HEK293 (cell line): ENCODE measurements around the gene APOLD1.

Experiments used
- CTCF ChIA-PET: fragments of 350-600 bp; formaldehyde crosslinking; extraction: SDS; loops from one replicate; lab custom pipeline; 2021; ENCODE audit warnings: antibody characterized with exemption; lab: Yijun Ruan, JAX
- POLR2A ChIA-PET: fragments of 300-600 bp; formaldehyde crosslinking; extraction: SDS; loops from one replicate; lab custom pipeline; 2020; ENCODE audit warnings: antibody characterized with exemption, inconsistent platforms; lab: Yijun Ruan, JAX
- H3K27ac ChIP-seq: fragments of 200-500 bp; sonication (Bioruptor generic); 2 replicates; pipeline ENCODE4 v1.5.1; 2014; ENCODE audit warnings: low read depth, low read length, control low read depth, inconsistent platforms; ENCODE audit errors: extremely low read depth
- H3K36me3 ChIP-seq, 2 experiments: fragments of 200-500 bp in 1 of 2; sonication (Bioruptor generic) in 1 of 2; 1 replicate in 1 of 2; 2 replicates in 1 of 2; pipeline ENCODE4 v1.5.1; 2014 to 2017; ENCODE audit warnings: inconsistent platforms in 2 of 2, low read length in 2 of 2; ENCODE audit not compliant: control insufficient read depth in 2 of 2, insufficient read depth in 1 of 2
- H3K4me1 ChIP-seq: fragments of 200-500 bp; sonication (Bioruptor generic); 2 replicates; pipeline ENCODE4 v1.5.1; 2014; ENCODE audit warnings: mild to moderate bottlenecking, low read length, inconsistent platforms; ENCODE audit not compliant: control insufficient read depth, insufficient read depth
- H3K4me3 ChIP-seq: 2 replicates; pipeline ENCODE4 v1.5.1; 2011; ENCODE audit warnings: low read depth, mild to moderate bottlenecking, control low read depth, low read length, moderate library complexity
- H3K9me3 ChIP-seq: fragments of 200-500 bp; sonication (Bioruptor generic); 2 replicates; pipeline ENCODE4 v1.5.1; 2014; ENCODE audit warnings: low read depth, low read length, inconsistent platforms; ENCODE audit not compliant: control insufficient read depth, insufficient read depth
- EGR2 ChIP-seq: fragments of 450-650 bp; formaldehyde crosslinking; IDR thresholded peaks from 2 replicates; pipeline ENCODE4 v1.5.1; 2016; ENCODE audit warnings: low read depth, missing biosample characterization, missing genetic modification characterization
- GLIS1 ChIP-seq: fragments of 450-650 bp; formaldehyde crosslinking; IDR thresholded peaks from 2 replicates; pipeline ENCODE4 v1.5.1; 2016; ENCODE audit warnings: missing biosample characterization, missing genetic modification characterization
- HOXD13 ChIP-seq: sonication (generic); formaldehyde crosslinking; IDR thresholded peaks from 2 replicates; pipeline ENCODE4 v1.8.0; 2022; ENCODE audit warnings: missing genetic modification reagents, borderline replicate concordance
- MZF1 ChIP-seq: fragments of 450-650 bp; formaldehyde crosslinking; IDR thresholded peaks from 2 replicates; pipeline ENCODE4 v1.5.1; 2017; ENCODE audit warnings: missing biosample characterization, missing genetic modification characterization, borderline replicate concordance
- PBX3 ChIP-seq: sonication (generic); formaldehyde crosslinking; IDR thresholded peaks from 2 replicates; pipeline ENCODE4 v1.8.1; 2022; ENCODE audit warnings: mild to moderate bottlenecking, moderate library complexity, missing genetic modification reagents
- TCF7L2 ChIP-seq: IDR thresholded peaks from 2 replicates; pipeline ENCODE4 v1.6.1; 2011; ENCODE audit warnings: low read depth, mild to moderate bottlenecking, inconsistent platforms, low read length, moderate library complexity, borderline replicate concordance
- YY2 ChIP-seq: fragments of 450-650 bp; formaldehyde crosslinking; IDR thresholded peaks from 2 replicates; pipeline ENCODE4 v1.5.1; 2016; ENCODE audit warnings: missing biosample characterization, missing genetic modification characterization
- ZFP69B ChIP-seq: fragments of 450-650 bp; formaldehyde crosslinking; IDR thresholded peaks from 2 replicates; pipeline ENCODE4 v1.5.1; 2016; ENCODE audit warnings: missing biosample characterization, missing genetic modification characterization
- ZNF174 ChIP-seq: fragments of 450-650 bp; formaldehyde crosslinking; IDR thresholded peaks from 2 replicates; pipeline ENCODE4 v1.5.0; 2017; ENCODE audit warnings: missing biosample characterization, mild to moderate bottlenecking, missing genetic modification characterization
- ZNF175 ChIP-seq: fragments of 450-650 bp; formaldehyde crosslinking; IDR thresholded peaks from 2 replicates; pipeline ENCODE4 v1.5.1; 2016; ENCODE audit warnings: missing biosample characterization, missing genetic modification characterization
- ZNF184 ChIP-seq: fragments of 450-650 bp; IDR thresholded peaks from 2 replicates; pipeline ENCODE4 v1.5.1; 2018; ENCODE audit warnings: missing biosample characterization, mild to moderate bottlenecking, missing genetic modification characterization
- ZNF19 ChIP-seq: fragments of 450-650 bp; formaldehyde crosslinking; IDR thresholded peaks from 2 replicates; pipeline ENCODE4; 2016; ENCODE audit warnings: missing biosample characterization, missing genetic modification characterization, low read depth
- ZNF221 ChIP-seq: fragments of 450-650 bp; formaldehyde crosslinking; IDR thresholded peaks from 2 replicates; pipeline ENCODE4 v1.5.1; 2017; ENCODE audit warnings: missing biosample characterization, missing genetic modification characterization, borderline replicate concordance
- ZNF292 ChIP-seq: fragments of 450-650 bp; formaldehyde crosslinking; IDR thresholded peaks from 2 replicates; pipeline ENCODE4 v1.5.1; 2016; ENCODE audit warnings: low read depth, missing biosample characterization, missing genetic modification characterization, borderline replicate concordance
- ZNF302 ChIP-seq: fragments of 450-650 bp; formaldehyde crosslinking; IDR thresholded peaks from 2 replicates; pipeline ENCODE4 v1.5.1; 2016; ENCODE audit warnings: missing biosample characterization, missing genetic modification characterization, low read depth
- ZNF366 ChIP-seq: fragments of 450-650 bp; formaldehyde crosslinking; conservative IDR thresholded peaks from 2 replicates; pipeline ENCODE4 v1.5.1; 2016; ENCODE audit warnings: missing biosample characterization, missing genetic modification characterization
- ZNF513 ChIP-seq: fragments of 450-650 bp; IDR thresholded peaks from 2 replicates; pipeline ENCODE4 v1.5.1; 2018; ENCODE audit warnings: missing biosample characterization, missing genetic modification characterization
- ZNF548 ChIP-seq: fragments of 450-650 bp; formaldehyde crosslinking; IDR thresholded peaks from 2 replicates; pipeline ENCODE4 v1.5.1; 2016; ENCODE audit warnings: missing biosample characterization, missing genetic modification characterization
- ZNF610 ChIP-seq: fragments of 450-650 bp; formaldehyde crosslinking; IDR thresholded peaks from 2 replicates; pipeline ENCODE4 v1.5.1; 2016; ENCODE audit warnings: missing biosample characterization, missing genetic modification characterization, borderline replicate concordance
- ZNF747 ChIP-seq: fragments of 450-650 bp; formaldehyde crosslinking; IDR thresholded peaks from 2 replicates; pipeline ENCODE4 v1.5.1; 2016; ENCODE audit warnings: missing biosample characterization, missing genetic modification characterization
- ZNF768 ChIP-seq: fragments of 450-650 bp; formaldehyde crosslinking; IDR thresholded peaks from 2 replicates; pipeline ENCODE4 v1.5.1; 2018; ENCODE audit warnings: missing biosample characterization, mild to moderate bottlenecking, missing genetic modification characterization
- ZNF843 ChIP-seq: fragments of 450-650 bp; formaldehyde crosslinking; IDR thresholded peaks from 2 replicates; pipeline ENCODE4 v1.5.1; 2016; ENCODE audit warnings: missing biosample characterization, missing genetic modification characterization
- TF ChIP-seq, protein P1 (sequence below): fragments of 450-650 bp; formaldehyde crosslinking; IDR thresholded peaks from 2 replicates; pipeline ENCODE4; 2016; ENCODE audit warnings: missing biosample characterization, missing genetic modification characterization
- TF ChIP-seq, protein P2 (sequence below): fragments of 450-650 bp; formaldehyde crosslinking; IDR thresholded peaks from 2 replicates; pipeline ENCODE4 v1.5.1; 2016; ENCODE audit warnings: missing biosample characterization, missing genetic modification characterization

The APOLD1 gene

DNA sequence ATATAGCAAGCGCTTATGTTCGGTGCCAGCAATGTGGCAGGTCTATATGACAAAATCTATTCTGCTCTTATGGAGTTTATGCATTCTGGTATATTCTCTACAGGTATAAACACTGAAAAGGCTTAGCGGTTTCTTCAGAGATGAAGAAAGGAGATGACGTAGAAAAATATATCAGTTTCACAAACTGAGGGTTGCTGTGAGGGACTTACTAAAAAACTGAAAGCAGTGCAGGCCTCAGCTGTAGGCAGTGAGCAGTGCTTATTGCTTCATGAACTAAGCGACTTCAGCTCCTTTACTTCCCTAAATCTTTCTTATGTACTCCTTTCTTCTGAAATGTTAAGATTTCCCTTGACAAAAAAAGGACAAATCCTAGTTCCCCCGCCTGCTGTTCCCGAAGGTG, 32.2 kb downstream of the APOLD1 start:
- ChIA-PET POLR2A (no interaction called here), CTCF (interaction anchor here (1.1 to 1.5 kb wide), 2 partner anchors 29 to 395 kb away, joined by 3 read pairs; no protein-coding TSS in a partner anchor)
- H3K36me3 ChIP-seq, result peaks cover 41 to 56% of the 10 kb centered on the region in 2 experiments
- no peak overlapping the region for H3K27ac ChIP-seq
- TF ChIP-seq PBX3 (no peak), ZNF548 (no peak), MZF1 (tag by site-specific recombination) (no peak), ZNF843 (no peak), EGR2 (tag by site-specific recombination) (no peak), ZNF302 (tag by site-specific recombination) (no peak)
- TF ChIP-seq, protein P1, sequence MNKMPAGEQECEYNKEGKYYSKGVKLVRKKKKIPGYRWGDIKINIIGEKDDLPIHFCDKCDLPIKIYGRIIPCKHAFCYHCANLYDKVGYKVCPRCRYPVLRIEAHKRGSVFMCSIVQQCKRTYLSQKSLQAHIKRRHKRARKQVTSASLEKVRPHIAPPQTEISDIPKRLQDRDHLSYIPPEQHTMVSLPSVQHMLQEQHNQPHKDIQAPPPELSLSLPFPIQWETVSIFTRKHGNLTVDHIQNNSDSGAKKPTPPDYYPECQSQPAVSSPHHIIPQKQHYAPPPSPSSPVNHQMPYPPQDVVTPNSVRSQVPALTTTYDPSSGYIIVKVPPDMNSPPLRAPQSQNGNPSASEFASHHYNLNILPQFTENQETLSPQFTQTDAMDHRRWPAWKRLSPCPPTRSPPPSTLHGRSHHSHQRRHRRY, result no peak
- H3K4me1 ChIP-seq, result peaks cover 9% of the 10 kb centered on the region
- H3K9me3 ChIP-seq, result no peaks in the 10 kb centered on the region
- no peak overlapping the region for H3K4me3 ChIP-seq

GRCh38 chr12:12818701-12819100, 33.2 kb downstream of the APOLD1 start:
- no peak for TF ChIP-seq TCF7L2
- no peak for TF ChIP-seq ZNF174 (tag by site-specific recombination)
- TF ChIP-seq HOXD13 (CRISPR knock-in tag), result no peak
- TF ChIP-seq ZNF292, result no peak
- no peak for TF ChIP-seq ZNF175 (tag by site-specific recombination)
- no peak for TF ChIP-seq ZNF221 (tag by site-specific recombination)
- TF ChIP-seq ZNF513 (tag by site-specific recombination), result no peak
- TF ChIP-seq ZNF19 (tag by site-specific recombination), result no peak
- no peak for TF ChIP-seq ZNF184 (tag by site-specific recombination)
- TF ChIP-seq, protein P2, sequence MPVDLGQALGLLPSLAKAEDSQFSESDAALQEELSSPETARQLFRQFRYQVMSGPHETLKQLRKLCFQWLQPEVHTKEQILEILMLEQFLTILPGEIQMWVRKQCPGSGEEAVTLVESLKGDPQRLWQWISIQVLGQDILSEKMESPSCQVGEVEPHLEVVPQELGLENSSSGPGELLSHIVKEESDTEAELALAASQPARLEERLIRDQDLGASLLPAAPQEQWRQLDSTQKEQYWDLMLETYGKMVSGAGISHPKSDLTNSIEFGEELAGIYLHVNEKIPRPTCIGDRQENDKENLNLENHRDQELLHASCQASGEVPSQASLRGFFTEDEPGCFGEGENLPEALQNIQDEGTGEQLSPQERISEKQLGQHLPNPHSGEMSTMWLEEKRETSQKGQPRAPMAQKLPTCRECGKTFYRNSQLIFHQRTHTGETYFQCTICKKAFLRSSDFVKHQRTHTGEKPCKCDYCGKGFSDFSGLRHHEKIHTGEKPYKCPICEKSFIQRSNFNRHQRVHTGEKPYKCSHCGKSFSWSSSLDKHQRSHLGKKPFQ (tag by site-specific recombination), result no peak
- no peak for TF ChIP-seq ZFP69B (tag by site-specific recombination)
- no peak for TF ChIP-seq YY2 (tag by site-specific recombination)
- no peak for TF ChIP-seq ZNF366 (tag by site-specific recombination)
- no peak for TF ChIP-seq ZNF747 (tag by site-specific recombination)
- TF ChIP-seq ZNF610 (tag by site-specific recombination), result no peak
- TF ChIP-seq ZNF768 (tag by site-specific recombination), result no peak
- TF ChIP-seq GLIS1, result no peak
- Histone ChIP-seq H3K4me1 (peaks cover 9% of the 10 kb centered on the region), H3K9me3 (no peaks in the 10 kb centered on the region), H3K4me3 (no peak overlapping the region), H3K27ac (no peak overlapping the region), H3K36me3 (peaks cover 48 to 67% of the 10 kb centered on the region in 2 experiments)
- CTCF ChIA-PET, result interaction anchor here (0.6 to 4.6 kb wide), 5 partner anchors 18 to 259 kb away, joined by 3 to 28 read pairs (median 5); no protein-coding TSS in a partner anchor
- POLR2A ChIA-PET, result interaction anchor here (0.6 to 2.6 kb wide), 11 partner anchors 17 to 493 kb away, joined by 3 to 20 read pairs (median 3); partner anchors contain the start of gene GPRC5A
